ENCODE data around the gene TASOR2.

TASOR2 gene, protein sequence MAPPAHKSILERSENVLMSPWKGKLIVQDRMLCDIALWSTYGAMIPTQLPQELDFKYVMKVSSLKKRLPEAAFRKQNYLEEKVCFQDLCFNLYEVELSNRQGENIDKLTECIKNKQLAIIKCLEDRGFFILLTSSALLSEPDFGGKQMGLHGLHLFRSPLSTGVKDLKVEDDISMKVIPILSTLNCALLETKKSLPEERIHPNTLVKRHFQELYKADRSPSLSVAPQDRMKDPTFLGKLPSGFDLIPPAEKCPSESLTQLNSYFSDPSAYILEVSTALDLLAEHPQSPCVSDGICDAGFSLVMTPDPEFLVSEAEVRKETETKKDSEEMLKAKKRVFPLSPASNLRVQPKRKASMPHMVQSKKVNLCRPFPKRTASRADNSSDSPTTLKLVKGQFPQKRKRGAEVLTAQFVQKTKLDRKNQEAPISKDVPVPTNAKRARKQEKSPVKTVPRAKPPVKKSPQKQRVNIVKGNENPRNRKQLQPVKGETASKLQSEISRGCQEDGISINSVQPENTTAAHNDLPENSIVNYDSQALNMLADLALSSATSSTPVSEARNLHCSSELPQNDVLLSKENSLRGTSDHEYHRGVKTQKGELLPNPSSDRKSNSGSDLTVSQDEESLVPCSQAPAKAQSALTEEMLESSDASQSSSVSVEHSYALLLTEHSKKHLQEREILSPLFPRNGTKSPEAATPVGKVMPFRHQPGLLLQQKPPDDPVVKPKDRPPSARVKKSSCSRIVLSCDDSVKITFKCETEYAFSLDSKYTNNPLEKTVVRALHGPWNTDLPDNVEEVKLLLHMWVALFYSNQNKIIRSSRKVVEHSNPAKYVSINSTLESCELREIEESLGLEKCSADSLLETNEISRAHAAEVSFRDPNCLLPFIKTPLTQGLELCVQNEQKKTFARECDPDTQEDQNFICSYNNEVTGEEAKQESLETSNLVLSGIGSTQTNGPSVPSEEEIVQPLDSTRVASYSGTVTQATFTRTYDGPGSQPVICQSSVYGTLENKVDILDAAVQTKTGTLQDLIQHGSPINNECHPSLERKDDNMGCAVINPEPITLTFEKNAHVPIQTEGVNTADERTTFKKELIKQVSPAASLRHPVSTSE (N-terminal part only)

DNA sequence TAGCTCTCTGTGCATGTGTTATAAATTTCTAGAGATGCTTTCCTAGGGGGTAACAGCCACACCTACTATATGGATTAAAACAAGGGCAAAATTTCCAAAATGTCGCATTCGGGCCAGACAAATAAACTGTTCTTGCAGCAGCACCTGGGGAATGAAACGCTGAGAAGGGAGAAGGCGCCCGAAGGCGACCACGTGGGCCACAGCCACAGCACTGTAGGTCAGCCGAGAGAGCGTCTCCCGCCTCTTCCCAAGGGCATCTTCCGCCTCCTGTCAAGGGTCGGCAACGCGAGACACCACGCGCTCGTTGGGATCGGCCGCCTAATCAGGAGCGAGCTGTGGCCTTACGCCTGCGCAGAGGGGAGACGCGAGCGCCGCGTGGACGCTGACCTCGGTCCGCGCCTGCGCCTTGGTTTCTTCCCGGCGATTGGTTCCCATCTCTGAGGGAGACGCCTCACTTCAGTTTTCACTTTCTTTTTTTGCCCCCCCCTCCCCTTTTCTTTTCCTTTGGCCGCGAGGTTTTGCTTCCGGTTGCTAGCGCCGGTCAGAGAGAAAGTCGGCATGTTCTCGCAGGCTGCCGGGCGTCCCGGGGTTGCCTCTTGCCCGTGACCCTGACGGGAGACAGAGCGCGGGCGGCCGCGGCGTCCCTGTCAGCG, at the start of gene TASOR2:
Gene TASOR2 (plus strand): TSS at position 521 of the 653 bp plus-strand sequence. CDS start 35,805 bp downstream, outside the sequence.
- DNase-seq: peak; percentile 99

DNA sequence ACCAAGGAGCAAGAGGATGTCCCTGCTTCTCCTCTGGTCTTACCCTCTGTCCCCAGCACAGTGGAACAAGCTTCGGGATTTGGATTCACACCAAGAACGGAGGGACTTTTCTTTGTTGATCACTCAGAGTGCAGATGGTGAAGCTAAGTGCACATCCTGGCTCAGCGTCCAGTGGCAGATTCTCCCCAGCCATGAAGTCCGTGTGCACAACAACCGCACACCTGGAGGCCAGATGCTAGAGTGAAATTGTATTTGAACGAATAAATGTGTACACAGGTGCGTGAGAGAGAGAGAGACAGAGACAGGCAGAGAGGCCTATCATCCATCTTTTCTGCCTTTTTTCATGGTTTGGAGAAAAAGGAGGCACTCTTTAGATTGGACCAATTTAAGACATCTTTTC, 49.7 kb upstream of the TASOR2 start:
- no peak for DNase-seq

DNA sequence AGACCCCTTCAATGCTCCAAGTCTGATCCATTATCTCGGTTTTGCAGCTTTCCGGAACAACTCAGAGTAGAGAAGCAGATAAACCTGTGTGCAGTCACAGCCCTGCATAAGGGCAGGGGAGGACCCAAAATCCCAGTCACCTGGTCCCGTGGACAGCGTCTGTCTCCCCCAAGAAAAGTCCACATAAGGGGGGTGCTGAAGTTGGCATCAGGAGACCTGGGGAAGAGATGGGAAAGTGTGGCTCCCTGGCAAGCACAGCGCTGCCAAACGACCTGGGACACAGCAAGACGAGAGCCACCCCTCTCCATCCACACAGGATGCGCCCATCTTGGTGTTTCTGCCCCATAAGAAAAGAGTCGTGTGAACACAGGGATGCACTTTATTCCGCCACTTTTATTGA, 46.1 kb upstream of the TASOR2 start:
- no peak for DNase-seq

DNA sequence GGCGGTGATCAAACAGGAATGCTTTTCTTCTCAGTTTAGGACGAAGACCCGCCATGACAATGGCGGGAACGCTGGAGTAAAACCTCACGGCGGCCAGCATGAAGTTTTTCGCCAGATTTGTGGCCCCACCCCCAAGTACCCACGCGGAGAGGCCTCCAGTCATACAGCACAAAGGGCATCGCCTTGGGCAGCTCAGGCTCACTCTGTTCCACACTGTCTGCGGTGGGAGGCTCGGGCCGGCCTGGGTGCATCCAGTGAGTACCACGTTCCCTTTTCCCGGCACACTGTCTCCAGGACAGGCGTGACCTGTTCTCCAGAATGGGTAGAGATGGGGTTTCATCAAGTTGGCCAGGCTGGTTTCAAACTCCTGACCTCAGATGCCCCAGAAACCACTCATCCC, 45.6 kb upstream of the TASOR2 start:
- no peak for DNase-seq

DNA sequence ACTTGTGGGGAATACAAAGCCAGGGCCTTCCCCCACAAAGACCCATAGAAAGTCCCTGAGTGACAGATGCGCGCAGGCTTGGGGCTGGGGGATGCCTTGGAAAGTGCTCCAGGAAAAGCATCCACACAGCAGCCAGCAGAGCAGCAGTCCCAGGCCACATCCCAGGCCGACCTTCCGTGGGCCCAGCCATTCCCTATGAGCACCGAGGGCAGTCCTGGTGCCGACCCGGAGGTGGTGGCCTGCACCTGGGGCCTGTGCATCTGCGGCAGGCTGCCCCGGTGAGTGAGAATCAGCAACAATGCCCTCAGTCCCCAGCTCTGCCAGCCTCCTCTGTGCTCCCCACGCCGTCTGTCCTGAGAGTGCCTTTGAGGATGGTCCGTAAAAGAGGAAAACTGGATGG, 44.6 kb upstream of the TASOR2 start:
- no peak for DNase-seq

DNA sequence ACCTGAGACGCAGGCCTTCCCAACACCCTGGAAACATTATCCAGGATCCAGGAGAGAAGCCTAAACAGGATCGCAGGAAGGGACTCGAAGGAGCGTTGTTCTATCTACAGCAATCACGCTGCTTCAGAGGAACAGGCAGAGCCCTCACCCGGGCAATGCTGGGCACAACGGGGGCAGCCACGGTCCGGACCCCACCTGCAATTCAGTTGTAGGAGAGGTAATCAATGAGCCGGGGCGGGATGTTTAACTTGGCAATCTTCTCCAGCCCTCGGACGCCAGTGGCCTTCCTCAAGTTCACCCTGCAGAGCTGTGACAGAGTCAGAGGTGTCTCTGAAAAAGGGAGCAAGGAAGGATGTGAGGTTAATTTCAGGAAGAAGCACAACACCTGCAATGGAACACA, 44.1 kb upstream of the TASOR2 start:
- DNase-seq: no peak

DNA sequence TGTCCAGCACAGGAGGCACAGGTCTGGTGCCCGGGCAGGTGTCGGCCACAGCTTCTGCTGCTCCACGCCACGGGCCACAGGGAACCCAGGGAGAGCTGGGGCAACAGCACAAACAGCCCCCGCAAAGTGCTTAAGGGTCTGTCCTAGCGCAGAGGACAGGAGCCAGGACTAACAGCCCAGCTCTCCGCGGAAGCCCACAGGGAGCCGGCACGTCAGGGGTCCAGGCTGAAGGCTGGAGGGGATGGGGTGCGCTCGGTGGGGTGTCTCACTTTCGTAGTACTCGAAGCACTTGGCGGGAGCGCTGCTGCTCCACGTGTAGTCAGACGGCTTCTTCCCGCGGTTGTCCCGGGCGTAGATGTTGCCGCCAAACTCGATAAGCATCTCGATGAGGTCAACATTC, 43.1 kb upstream of the TASOR2 start:
- DNase-seq: no peak

DNA sequence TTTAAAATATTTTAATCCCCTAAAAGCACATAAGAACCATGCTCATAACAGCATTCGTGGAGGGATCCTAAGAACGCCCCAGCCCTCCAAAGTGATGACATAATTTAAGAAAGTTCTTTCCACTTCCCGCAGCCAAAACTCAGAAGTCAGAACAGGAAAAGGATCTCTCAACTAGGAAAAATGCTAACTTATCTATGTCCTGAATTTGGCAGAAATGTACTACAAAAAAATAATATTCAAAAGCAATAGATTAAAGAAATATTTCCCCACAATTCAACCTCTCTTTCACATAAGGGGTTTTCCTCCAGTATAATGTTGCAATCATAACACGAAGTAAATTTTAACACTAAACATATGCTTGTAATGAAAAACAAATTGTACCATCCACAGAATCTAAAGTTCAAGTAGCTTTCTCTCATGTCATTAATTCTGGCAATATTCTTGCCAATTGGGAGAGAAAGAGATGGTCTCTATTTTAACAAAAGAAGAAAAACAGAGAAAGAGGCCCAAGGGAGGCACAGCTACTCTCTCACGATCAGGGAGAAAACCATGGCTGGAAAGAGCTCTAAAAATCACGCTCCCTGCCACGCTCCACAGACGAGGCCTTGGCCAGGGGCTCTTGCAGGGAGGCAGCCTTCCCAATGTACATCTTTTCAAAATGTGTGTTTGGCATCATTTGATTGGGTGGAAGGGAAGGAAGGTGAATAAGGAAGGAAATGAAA, 41.1 kb upstream of the TASOR2 start:
- DNase-seq: no peak

DNA sequence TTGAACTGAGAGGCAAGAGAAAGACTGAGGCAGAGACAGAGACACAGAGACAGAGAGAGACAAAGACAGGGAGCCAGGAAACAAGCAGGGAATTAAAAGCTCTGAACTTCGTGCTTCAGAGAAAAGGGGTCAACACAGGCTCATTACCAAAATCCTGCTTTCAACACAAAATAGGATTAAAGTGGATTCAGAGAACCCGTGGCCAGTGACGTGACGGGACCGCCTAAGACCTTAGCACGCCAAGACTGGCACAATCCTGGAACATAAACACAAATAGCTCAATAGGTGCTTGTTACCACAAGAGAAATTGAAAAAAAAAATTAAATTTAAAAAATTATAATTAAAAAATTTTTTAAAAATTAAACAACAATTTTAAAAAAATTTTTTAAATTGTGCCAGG, 39.7 kb upstream of the TASOR2 start:
- no peak for DNase-seq

DNA sequence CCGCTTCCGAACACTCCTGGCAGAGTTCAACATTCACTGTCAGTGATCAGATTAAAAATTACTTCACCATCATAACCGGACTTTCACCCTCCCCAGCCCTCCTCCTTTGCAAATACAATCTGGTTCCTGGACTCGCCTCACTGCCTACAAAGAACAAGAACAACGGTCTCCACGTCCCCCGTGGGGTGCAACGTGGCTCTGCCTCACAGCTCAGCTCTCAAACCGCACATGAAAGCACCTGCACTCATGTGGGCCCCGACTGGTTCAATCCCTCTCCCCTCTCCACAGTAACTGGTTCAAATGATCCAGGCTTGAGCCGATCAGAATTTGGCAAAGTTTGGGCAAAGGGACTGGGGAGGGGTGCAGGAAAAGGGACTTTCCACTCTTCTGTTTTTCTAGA, 39.3 kb upstream of the TASOR2 start:
- no peak for DNase-seq

DNA sequence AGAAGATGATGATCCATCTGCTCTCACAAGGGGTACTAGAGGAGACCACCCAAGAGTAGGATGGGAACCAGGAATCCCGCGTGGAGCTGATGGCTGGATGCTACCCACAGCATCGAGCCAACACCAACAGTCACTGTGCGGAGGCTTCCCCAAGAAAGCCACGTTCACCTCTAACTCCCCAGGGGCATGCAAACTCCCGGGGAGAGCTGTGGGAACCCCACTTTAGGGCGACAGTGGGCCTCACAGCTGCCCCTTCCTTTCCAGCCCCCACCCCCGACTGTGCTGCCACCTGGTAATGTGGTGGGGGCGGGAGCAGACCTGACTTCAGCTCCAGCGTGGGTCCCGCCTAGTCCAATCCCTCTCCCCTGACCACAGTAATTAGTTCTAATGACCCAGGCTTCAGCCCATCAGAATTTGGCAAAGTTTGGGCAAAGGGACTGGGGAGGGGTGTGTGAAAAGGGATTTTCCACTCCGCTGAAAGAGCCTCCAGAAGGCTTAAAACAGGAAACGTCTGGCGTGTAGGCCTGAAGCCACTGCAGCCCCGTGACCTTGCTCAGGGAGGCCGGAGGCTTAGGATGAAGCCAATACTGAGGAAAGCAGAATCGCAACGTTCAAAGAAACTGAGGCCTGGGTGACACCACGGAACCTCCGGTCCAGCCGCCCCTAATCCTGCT, 38.6 kb upstream of the TASOR2 start:
- no peak for DNase-seq

DNA sequence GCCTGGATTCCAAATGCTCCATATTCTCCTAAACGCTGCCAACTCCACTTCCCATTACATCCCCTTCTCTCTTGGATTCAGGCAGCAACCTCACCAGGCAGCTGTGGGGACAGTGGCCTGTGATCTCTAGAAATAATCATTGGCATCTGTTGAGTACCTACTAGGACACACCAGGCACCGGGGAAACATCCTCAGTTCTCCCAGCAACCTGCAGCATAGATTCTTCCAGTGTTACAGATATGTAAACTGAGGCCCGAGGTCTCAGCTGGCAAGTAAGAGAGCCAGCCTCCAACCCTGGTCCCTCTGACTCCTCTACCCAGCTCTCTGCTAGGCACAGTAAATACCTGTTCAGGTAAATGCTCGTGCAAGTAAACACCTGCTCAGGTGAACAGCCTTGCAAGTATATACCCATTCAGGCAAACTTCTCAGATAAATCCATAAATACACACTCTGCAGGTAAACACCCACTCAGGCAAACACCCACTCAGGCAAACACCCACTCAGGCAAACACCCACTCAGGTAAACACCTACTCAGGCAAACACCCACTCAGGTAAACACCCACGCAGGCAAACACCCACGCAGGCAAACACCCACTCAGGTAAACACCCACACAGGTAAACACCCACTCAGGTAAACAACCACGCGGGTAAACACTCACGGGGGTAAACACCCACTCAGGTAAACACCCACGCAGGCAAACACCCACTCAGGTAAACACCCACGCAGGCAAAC, 37.0 kb upstream of the TASOR2 start:
- no peak for DNase-seq

DNA sequence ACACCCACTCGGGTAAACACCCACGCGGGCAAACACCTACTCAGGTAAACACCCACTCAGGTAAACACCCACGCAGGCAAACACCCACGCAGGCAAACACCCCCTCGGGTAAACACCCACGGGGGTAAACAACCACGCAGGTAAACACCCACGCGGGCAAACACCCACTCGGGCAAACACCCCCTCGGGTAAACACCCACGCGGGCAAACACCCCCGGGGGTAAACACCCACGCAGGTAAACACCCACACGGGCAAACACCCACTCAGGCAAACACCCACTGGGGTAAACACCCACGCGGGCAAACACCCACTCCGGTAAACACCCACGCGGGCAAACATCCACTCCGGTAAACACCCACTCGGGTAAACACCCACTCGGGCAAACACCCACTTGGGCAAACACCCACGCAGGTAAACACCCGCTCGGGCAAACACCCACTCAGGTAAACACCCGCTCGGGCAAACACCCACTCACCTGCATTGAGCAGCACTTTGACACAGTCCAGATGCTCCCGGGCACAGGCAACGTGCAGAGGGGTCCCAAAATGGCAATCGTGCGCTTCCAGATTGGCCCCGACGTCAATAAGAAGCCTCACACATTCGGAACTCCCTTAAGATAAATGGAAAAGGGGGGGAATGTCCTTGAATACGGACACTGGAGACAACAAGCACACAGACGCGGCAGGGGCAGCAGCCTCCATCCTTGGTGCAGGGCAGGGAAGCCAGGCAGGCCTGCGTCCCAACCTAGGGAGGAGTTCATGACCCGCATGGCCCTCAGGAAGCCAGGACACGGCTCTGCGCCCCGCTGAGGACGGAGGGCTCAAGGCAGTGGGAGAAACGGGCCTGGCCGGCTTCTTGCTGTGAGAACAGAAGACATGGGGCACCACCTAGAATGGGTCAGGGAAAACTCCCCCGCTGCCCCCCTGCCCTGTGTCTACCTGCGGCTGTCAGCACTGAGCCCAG, 35.9 kb upstream of the TASOR2 start:
- no peak for DNase-seq

DNA sequence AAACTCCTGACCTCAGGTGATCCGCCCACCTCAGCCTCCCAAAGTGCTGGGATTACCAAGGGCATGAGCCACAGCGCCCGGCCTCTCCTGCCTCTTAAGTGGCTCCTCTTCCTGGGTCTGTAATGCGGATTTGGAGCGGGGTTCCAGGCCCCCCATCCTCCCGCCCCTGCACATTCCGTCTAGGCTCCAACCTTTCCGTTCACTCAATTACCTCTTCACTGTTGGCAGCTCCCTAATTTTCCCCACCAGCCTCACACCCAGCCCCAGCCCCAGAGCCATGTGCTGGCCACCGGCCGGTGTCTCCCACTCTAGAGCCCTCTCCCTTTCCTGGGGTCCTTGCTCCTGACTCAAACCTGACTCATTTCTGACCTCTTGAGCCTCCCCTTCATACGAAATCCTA, 34.9 kb upstream of the TASOR2 start:
- no peak for DNase-seq

DNA sequence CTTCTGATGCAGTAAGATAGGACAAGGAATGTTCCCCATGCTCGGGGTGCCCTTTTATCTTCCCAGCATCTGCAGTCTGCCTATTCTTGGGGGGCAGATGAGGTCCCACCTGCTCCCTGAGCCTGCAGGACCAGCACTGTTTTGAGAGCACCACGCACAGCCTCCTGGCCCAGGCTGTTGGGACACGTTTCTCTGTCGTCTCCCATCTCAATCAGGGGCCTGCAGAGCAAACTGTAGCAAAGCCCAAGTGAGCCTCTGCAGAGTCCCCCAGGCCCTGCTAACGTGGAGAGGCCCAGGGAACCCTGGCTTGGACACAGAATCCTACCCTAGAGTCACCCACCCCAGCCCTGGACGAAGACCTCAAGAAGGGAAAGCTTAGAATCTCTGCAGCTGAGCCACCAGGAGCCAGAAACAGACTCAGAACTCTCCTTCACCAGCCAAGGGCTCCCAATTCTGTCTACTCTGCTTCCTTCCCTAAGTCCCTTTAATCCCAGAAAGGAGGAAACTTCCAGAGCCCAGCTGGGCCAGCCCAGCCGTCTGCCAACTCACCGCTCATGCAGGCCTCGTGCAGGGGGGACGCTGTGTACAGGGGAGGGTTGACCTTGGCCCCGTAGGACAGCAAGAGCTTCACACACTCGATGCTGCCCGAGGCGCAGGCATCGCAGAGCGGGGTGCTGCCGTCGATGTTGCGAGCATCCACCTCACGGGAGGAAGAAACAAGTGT, 33.8 kb upstream of the TASOR2 start:
- DNase-seq: no peak

DNA sequence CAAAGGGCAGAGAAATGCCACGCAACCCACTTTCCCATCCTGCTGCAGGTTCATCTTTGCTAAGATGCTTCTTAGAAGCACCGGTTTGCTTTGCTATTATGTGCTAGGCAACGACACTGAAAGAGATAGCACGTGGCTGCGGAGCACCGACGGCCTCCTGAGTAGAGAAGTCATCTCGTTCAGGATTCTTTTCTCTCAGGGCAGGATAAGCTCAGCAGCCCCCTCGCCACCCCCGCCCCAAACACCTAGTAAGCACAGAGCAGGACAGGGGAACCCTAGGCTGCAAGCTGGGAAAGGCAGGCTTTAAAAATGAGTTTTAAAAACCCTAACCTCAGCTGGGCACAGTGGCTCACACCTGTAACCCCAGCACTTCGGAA, 33.3 kb upstream of the TASOR2 start:
- DNase-seq: no peak

DNA sequence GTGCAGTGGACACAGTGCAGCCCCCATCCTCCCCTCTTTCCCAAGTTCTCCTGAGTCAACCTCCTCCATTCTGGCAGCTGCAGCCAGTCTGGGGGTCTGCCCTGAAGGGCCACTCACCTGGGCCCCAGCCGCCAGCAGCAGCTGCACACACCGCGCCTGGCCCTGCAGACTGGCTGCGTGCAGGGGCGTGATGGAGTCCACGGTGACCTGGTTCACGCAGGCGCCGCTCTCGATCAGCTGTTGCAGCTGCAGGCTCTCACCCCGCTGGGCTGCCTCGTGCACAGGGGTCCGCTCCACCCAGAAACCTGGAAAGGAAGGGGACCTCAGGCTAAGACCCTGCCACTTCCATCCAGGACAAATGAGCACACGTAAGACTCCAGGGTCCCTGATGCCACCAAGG, 31.9 kb upstream of the TASOR2 start:
- DNase-seq: no peak

DNA sequence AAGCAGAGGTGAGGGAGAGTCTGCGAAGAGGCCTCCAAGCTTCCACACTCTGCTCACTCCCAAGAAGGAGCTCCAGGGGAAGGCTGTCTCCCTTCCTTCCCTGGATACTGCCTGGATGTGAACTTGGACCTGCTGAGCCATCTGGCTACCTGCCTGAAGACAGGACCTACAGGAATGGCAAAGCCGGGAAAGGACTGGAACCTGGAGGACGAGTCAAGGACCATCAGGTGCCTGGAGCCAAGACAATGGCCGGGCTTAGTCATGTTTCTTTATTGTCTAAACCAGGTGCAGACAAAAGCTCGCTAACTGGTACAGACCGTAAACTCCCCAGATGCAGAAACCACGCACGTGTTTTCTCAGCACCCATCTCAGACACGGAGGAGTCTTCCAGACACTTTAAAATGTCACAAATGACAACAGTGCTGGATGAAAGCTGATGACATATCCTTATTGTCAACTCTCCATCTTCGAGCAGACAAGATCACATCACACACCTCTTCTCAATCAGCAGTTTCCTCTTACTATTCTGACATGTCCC, 30.4 kb upstream of the TASOR2 start:
- no peak for DNase-seq

DNA sequence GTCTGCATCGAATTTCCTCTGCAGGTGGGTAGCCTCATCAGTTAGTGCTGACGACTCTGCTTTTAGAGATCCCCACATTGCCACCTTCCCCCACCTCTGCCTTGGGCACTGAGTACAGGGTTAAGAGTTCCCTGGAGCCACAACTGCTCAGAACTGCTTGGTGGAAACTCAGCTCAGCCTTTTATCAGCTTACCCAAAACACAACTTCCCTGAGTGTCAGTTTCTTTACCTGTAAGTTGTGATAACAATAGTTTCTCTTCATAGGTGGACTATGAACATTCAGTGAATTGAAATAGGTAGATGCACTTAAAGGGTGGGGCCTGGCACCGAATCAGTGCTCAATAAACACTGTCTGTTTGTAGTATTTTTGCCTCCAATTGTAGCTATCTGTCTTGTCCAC, 29.5 kb upstream of the TASOR2 start:
- DNase-seq: no peak

Data from OCI-M1 (cell line).